ENCODE results near the gene PDPK1.
A peak's percentile ranks its signal among the peaks of the same experiment; 100 is the strongest.

Gene PDPK1

GRCh38 chr16:2511128-2511800 lies 26.6 kb upstream of the PDPK1 start:
- peak; percentile 89 for DNase-seq
- Histone ChIP-seq H3K9me3 (ENCODE audit: severe bottlenecking) (no peaks in the 10 kb centered on the region), H3K27ac (peak overlapping the region; percentile 92), H3K27me3 (ENCODE audit: insufficient read depth, low read depth, severe bottlenecking) (no peaks in the 10 kb centered on the region), H3K36me3 (0 out of 2 replicates have a peak, but pooled peaks cover under 1% of the 10 kb centered on the region), H3K4me3 (ENCODE audit: low read depth, low read length) (no peak overlapping the region)
- no peak for TF ChIP-seq CTCF (IDR thresholded peaks at IDR 0.05; ENCODE audit: low read depth, low read length)

- no peak overlapping the region for H3K4me3 ChIP-seq (ENCODE audit: low read depth, low read length)
- no peak for DNase-seq
- no peak for TF ChIP-seq CTCF (IDR thresholded peaks at IDR 0.05; ENCODE audit: low read depth, low read length)
- H3K27ac ChIP-seq, result peak overlapping the region; percentile 92
- no peaks in the 10 kb centered on the region for H3K9me3 ChIP-seq (ENCODE audit: severe bottlenecking)
- peaks cover 10% of the 10 kb centered on the region for H3K36me3 ChIP-seq
- no peaks in the 10 kb centered on the region for H3K27me3 ChIP-seq (ENCODE audit: insufficient read depth, low read depth, severe bottlenecking)
These were observed 25.7 kb upstream of the PDPK1 start for GRCh38 chr16:2511996-2512734.

- H3K27ac ChIP-seq, result peak overlapping the region; percentile 92
These were observed 25.0 kb upstream of the PDPK1 start for GRCh38 chr16:2512735-2513404.

DNA sequence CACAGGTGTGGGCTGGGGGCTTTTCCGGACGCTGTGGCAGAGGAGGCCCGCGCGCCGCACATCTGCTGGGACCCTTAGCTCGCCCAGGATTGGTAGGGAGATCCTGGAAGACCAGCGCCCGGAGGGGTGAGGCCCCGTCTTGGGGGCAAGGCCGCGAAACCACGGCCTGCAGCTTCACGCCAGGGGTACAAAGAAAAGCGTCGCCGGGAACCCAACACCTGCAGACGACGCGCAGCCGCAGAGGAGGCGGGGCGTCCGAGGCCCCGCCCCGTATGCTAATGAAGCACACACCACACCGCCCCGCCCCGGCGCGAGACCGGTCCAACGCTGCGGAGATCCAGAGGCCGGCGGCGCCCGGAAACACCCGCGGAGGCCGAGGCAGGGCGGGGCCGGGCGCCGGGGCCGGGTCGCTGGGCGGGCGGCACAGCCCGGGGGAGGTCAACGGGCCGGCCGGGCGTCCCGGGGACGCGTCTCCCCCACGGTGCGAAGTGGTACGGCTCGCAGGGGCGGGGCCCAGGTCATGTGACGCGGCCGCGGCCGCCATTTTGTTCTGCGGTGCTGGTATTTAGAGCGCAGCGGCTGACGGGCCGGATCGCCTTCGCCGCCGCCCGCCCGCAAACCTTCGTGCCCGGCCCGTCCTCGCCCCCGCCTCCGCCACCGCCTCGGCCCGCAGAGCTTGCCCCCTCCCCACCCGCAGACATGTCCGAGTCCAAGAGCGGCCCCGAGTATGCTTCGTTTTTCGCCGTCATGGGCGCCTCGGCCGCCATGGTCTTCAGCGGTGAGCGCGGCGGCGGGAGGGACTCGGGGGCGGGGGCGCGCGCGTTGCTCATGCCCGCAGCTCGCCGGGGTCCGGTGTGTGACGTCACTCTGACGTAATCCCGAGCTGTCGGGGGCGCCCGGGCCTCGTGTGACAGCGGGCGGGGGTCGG lies 24.2 kb upstream of the PDPK1 start, which contains the start of gene ATP6V0C:
Gene ATP6V0C, plus strand, starts transcription at position 548 of the 928 bp plus-strand sequence. Its CDS starts 152 bp downstream, at position 700.
- DNase-seq, result peak; percentile 92
- Histone ChIP-seq H3K36me3 (peaks cover 21% of the 10 kb centered on the region), H3K9me3 (ENCODE audit: severe bottlenecking) (no peaks in the 10 kb centered on the region), H3K27me3 (ENCODE audit: insufficient read depth, low read depth, severe bottlenecking) (no peaks in the 10 kb centered on the region), H3K27ac (peak within 1 kb of the TSS; percentile 92), H3K4me3 (ENCODE audit: low read depth, low read length) (peak within 1 kb of the TSS; percentile 73)
- TF ChIP-seq CTCF (IDR thresholded peaks at IDR 0.05; ENCODE audit: low read depth, low read length), result no peak

More at GRCh38 chr16:2512735-2513404, 25.0 kb upstream of the PDPK1 start:
- Histone ChIP-seq H3K4me3 (ENCODE audit: low read depth, low read length) (peak overlapping the region; percentile 73), H3K9me3 (ENCODE audit: severe bottlenecking) (no peaks in the 10 kb centered on the region), H3K36me3 (peaks cover 17% of the 10 kb centered on the region), H3K27me3 (ENCODE audit: insufficient read depth, low read depth, severe bottlenecking) (no peaks in the 10 kb centered on the region)
- DNase-seq, result peak; percentile 61
- peak; percentile 59 for TF ChIP-seq CTCF (IDR thresholded peaks at IDR 0.05; ENCODE audit: low read depth, low read length)
